ENCODE measurements around the gene SPATA18. TPM values are rescaled to one million over a fixed set of nuclear protein-coding genes. Genes with fewer than 3 reads are reported as not detected.

SPATA18 gene
- total and polyA plus RNA-seq, 2 experiments from 2014 or later: 13.7 to 14.3 TPM

GRCh38 chr4:52006887-52007286 is 44.2 kb upstream of the SPATA18 start:
- no peaks in the 10 kb centered on the region for H3K36me3 ChIP-seq (ENCODE audit: low read depth)
- no peak overlapping the region for H3K4me3 ChIP-seq
- H3K79me2 ChIP-seq (ENCODE audit: insufficient read depth): no peaks in the 10 kb centered on the region
- H3K4me1 ChIP-seq (ENCODE audit: insufficient read depth): no peaks in the 10 kb centered on the region
- no peaks in the 10 kb centered on the region for H3K9me2 ChIP-seq (ENCODE audit: insufficient read depth)
- in situ Hi-C loops (cut with MboI): no loop called here
- no peak overlapping the region for H3K4me2 ChIP-seq (ENCODE audit: unreplicated experiment)
- TF ChIP-seq EZH2phosphoT487 (IDR thresholded peaks at IDR 0.05; ENCODE audit: insufficient read depth, low read depth) (no peak), EZH2 (IDR thresholded peaks at IDR 0.05; ENCODE audit: insufficient read depth, poor library complexity, severe bottlenecking) (no peak)
- no peak overlapping the region for H3K9ac ChIP-seq
- H3K27ac ChIP-seq: no peak overlapping the region
- no peaks in the 10 kb centered on the region for H4K20me1 ChIP-seq (ENCODE audit: insufficient read depth)
- no peak overlapping the region for H2AFZ ChIP-seq
- no peaks in the 10 kb centered on the region for H3K27me3 ChIP-seq (replicated peaks; ENCODE audit: insufficient read depth)
- DNase-seq: no peak
- 98 to 100% methylated on average over 4 of the region's 4 CpGs for WGBS, 2 experiments (ENCODE audit: low coverage in 1 of 2, low lambda C conversion rate in 2 of 2, missing lambda C conversion rate in 2 of 2)
- no peaks in the 10 kb centered on the region for H3K9me3 ChIP-seq (ENCODE audit: low read depth)
- H3F3A ChIP-seq (ENCODE audit: insufficient read depth): no peaks in the 10 kb centered on the region

DNA sequence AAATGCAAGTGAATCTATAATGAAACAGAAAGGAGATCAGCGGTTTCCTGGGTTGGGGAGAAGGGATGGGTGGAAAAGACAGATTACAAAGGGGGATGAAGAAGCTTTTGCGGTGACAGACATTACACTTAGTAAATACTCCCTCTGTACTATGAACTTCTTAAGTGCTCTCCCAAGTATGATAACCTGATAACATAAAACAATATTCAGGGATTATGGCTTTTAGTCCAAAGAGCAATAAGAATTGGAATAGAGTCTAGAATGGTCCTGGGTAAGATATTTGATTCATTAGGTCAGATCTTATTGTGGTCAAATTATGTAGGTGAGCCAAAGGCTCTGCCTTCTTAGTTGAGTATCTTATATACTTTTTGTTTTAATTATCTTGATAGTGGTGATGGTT is 40.1 kb upstream of the SPATA18 start:
- TF ChIP-seq EZH2 (IDR thresholded peaks at IDR 0.05; ENCODE audit: insufficient read depth, poor library complexity, severe bottlenecking): no peak
- TF ChIP-seq EZH2phosphoT487 (IDR thresholded peaks at IDR 0.05; ENCODE audit: insufficient read depth, low read depth): no peak
- H3K4me2 ChIP-seq (ENCODE audit: unreplicated experiment): no peak overlapping the region
- H3K4me1 ChIP-seq (ENCODE audit: insufficient read depth): no peaks in the 10 kb centered on the region
- H3K4me3 ChIP-seq: no peak overlapping the region
- H3K9me3 ChIP-seq (ENCODE audit: low read depth): no peaks in the 10 kb centered on the region
- no peaks in the 10 kb centered on the region for H3K9me2 ChIP-seq (ENCODE audit: insufficient read depth)
- H3K27me3 ChIP-seq (replicated peaks; ENCODE audit: insufficient read depth): no peaks in the 10 kb centered on the region
- H3K36me3 ChIP-seq (ENCODE audit: low read depth): no peaks in the 10 kb centered on the region
- no peak overlapping the region for H2AFZ ChIP-seq
- no peak overlapping the region for H3K9ac ChIP-seq
- 95 to 99% methylated on average over 2 of the region's 2 CpGs for WGBS, 2 experiments (ENCODE audit: low coverage in 1 of 2, low lambda C conversion rate in 2 of 2, missing lambda C conversion rate in 2 of 2)
- H3K27ac ChIP-seq: no peak overlapping the region
- in situ Hi-C loops (cut with MboI): no loop called here
- H3K79me2 ChIP-seq (ENCODE audit: insufficient read depth): no peaks in the 10 kb centered on the region
- no peaks in the 10 kb centered on the region for H4K20me1 ChIP-seq (ENCODE audit: insufficient read depth)
- no peaks in the 10 kb centered on the region for H3F3A ChIP-seq (ENCODE audit: insufficient read depth)
- no peak for DNase-seq

- H3K4me2 ChIP-seq (ENCODE audit: unreplicated experiment): no peak overlapping the region
- TF ChIP-seq EZH2 (IDR thresholded peaks at IDR 0.05; ENCODE audit: insufficient read depth, poor library complexity, severe bottlenecking): no peak
- TF ChIP-seq EZH2phosphoT487 (IDR thresholded peaks at IDR 0.05; ENCODE audit: insufficient read depth, low read depth): no peak
- no peaks in the 10 kb centered on the region for H4K20me1 ChIP-seq (ENCODE audit: insufficient read depth)
- H3K4me1 ChIP-seq (ENCODE audit: insufficient read depth): no peaks in the 10 kb centered on the region
- no peaks in the 10 kb centered on the region for H3K9me2 ChIP-seq (ENCODE audit: insufficient read depth)
- no peaks in the 10 kb centered on the region for H3F3A ChIP-seq (ENCODE audit: insufficient read depth)
- 94 to 98% methylated on average over 1 of the region's 1 CpG for WGBS, 2 experiments (ENCODE audit: low coverage in 1 of 2, low lambda C conversion rate in 2 of 2, missing lambda C conversion rate in 2 of 2)
- no peak for DNase-seq
- no peak overlapping the region for H3K9ac ChIP-seq
- H2AFZ ChIP-seq: no peak overlapping the region
- in situ Hi-C loops (cut with MboI): no loop called here
- no peaks in the 10 kb centered on the region for H3K79me2 ChIP-seq (ENCODE audit: insufficient read depth)
- H3K27me3 ChIP-seq (replicated peaks; ENCODE audit: insufficient read depth): no peaks in the 10 kb centered on the region
- H3K27ac ChIP-seq: no peak overlapping the region
- no peaks in the 10 kb centered on the region for H3K36me3 ChIP-seq (ENCODE audit: low read depth)
- no peak overlapping the region for H3K4me3 ChIP-seq
- H3K9me3 ChIP-seq (ENCODE audit: low read depth): no peaks in the 10 kb centered on the region
These were observed 38.5 kb upstream of the SPATA18 start for GRCh38 chr4:52012651-52013050.

- Histone ChIP-seq H3K27ac (no peak overlapping the region), H3K36me3 (ENCODE audit: low read depth) (no peaks in the 10 kb centered on the region), H3F3A (ENCODE audit: insufficient read depth) (no peaks in the 10 kb centered on the region), H3K79me2 (ENCODE audit: insufficient read depth) (no peaks in the 10 kb centered on the region), H3K27me3 (replicated peaks; ENCODE audit: insufficient read depth) (no peaks in the 10 kb centered on the region), H3K9me3 (ENCODE audit: low read depth) (no peaks in the 10 kb centered on the region), H3K4me1 (ENCODE audit: insufficient read depth) (peaks cover 4% of the 10 kb centered on the region; the same call in 1 of the 2 replicates), H2AFZ (no peak overlapping the region), H3K4me2 (ENCODE audit: unreplicated experiment) (no peak overlapping the region), H3K4me3 (no peak overlapping the region), H4K20me1 (ENCODE audit: insufficient read depth) (no peaks in the 10 kb centered on the region), H3K9ac (no peak overlapping the region), H3K9me2 (ENCODE audit: insufficient read depth) (no peaks in the 10 kb centered on the region)
- in situ Hi-C loops (cut with MboI): no loop called here
- DNase-seq: no peak
- TF ChIP-seq EZH2 (IDR thresholded peaks at IDR 0.05; ENCODE audit: insufficient read depth, poor library complexity, severe bottlenecking): no peak
- TF ChIP-seq EZH2phosphoT487 (IDR thresholded peaks at IDR 0.05; ENCODE audit: insufficient read depth, low read depth): no peak
- WGBS, 2 experiments (ENCODE audit: low coverage in 1 of 2, low lambda C conversion rate in 2 of 2, missing lambda C conversion rate in 2 of 2): 18 to 21% methylated on average over 1 of the region's 1 CpG
These were observed 36.2 kb upstream of the SPATA18 start for GRCh38 chr4:52014903-52015302.

- in situ Hi-C loops (cut with MboI): no loop called here
- no peak overlapping the region for H3K4me3 ChIP-seq
- WGBS, 2 experiments (ENCODE audit: low coverage in 1 of 2, low lambda C conversion rate in 2 of 2, missing lambda C conversion rate in 2 of 2): 86 to 90% methylated on average over 7 of the region's 7 CpGs
These were observed 35.7 kb upstream of the SPATA18 start for GRCh38 chr4:52015366-52015765.

More at GRCh38 chr4:52015366-52015765, 35.7 kb upstream of the SPATA18 start:
- Histone ChIP-seq H3F3A (ENCODE audit: insufficient read depth) (no peaks in the 10 kb centered on the region), H3K4me2 (ENCODE audit: unreplicated experiment) (no peak overlapping the region), H2AFZ (no peak overlapping the region), H3K27ac (no peak overlapping the region), H3K27me3 (replicated peaks; ENCODE audit: insufficient read depth) (no peaks in the 10 kb centered on the region), H3K9me3 (ENCODE audit: low read depth) (no peaks in the 10 kb centered on the region), H3K9me2 (ENCODE audit: insufficient read depth) (no peaks in the 10 kb centered on the region), H4K20me1 (ENCODE audit: insufficient read depth) (no peaks in the 10 kb centered on the region), H3K4me1 (ENCODE audit: insufficient read depth) (peaks cover 8% of the 10 kb centered on the region), H3K79me2 (ENCODE audit: insufficient read depth) (no peaks in the 10 kb centered on the region), H3K36me3 (ENCODE audit: low read depth) (no peaks in the 10 kb centered on the region), H3K9ac (no peak overlapping the region)
- no peak for DNase-seq
- TF ChIP-seq EZH2 (IDR thresholded peaks at IDR 0.05; ENCODE audit: insufficient read depth, poor library complexity, severe bottlenecking): no peak
- no peak for TF ChIP-seq EZH2phosphoT487 (IDR thresholded peaks at IDR 0.05; ENCODE audit: insufficient read depth, low read depth)

Measured in GM23248 (cell line).